DMS 273 treated with DMSO at 0.1 percent for 48 hours (cell line): ENCODE results near the gene C18orf32.
"Not testable (repeated sequence)": the region's sequence is repeated elsewhere in the genome, so short reads cannot be mapped to it uniquely, and the experiment has no call there.

Experiments
- DNase-seq: peaks from one replicate; lab custom pipeline; 2025; lab: John Stamatoyannopoulos, UW

C18orf32 gene

DNA sequence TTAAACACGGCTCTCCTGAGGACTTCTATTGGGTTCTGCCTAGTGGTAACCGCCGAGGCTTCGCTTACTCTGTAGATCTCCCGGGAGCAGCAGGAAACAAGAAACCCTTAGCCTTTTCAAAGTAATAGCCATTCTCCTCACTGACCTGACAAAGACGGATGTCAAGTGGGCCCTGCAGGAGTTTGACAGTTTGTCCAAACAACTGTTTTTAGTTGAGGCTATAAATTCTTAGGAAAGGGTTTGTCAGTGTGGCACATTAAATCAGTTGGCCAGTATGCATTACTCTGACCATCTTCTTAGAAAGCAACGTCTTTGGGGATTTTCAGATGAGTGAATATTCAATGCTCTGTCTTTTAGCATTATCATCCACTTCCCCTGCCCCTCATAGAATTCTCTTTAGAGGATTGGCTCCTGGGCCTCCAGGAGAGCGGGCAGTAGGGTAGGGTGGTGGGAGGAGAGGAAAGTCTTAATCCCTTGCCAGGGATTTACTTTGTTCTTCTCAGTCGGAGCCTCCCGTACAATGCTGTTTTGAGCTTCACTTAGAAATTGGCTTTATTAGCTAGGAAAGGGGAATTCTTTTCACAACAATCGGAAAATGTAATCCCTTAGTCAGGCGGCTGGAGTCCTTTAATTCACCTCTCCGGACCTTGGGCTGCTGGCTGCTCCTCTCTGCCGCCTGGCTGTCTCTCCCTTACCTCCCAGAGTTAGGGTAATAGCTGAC, 13.3 kb upstream of the C18orf32 start:
- DNase-seq = no peak

DNA sequence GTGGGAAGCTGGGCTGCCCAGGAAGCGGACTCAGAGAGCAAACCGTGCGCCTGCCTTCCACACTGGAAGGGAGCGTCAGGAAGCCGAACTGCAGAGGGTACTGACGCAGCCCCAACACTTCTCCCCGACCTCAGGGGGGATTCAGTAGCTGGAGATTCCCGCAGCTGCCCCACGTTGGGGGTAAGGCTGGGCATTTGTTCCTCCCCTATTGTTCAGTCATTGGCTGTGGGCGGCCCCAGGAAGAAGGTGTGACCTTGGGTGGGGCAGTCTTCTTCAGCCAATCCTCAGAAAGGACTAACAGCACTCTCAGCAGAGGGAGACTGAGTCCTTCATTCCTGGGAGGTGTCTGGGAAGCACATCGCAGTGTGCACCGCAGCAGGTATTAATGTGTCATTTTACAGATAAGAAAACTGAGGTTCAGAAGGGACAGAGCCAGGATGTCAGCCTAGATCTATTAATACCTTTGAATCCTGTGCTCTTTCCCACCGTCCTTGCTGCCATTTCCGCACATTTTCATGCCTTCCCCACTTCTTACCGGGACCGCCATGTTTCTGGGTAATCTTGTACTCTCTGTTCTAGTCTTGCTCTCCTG, 12.1 kb upstream of the C18orf32 start:
- DNase-seq = no peak

DNA sequence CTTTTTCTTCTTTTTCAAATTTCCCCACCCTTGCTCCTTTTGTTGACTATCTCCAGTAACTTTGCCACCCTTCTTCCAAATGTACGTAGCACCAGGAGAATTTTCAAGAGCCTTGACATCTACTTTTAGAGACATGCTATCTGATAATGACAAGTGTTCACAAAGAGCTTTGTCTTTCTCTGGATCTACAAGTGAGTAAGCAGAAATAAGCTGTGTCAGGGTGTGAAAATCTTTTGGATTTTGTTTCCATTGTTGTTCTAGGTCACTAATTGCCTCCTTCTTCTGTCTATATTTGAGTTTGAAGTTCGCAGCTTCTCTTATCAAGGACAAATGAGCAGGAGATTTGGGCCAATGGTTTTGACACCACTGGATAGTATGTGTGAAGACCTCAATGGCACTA, 8.4 kb upstream of the C18orf32 start:
- no peak for DNase-seq

DNA sequence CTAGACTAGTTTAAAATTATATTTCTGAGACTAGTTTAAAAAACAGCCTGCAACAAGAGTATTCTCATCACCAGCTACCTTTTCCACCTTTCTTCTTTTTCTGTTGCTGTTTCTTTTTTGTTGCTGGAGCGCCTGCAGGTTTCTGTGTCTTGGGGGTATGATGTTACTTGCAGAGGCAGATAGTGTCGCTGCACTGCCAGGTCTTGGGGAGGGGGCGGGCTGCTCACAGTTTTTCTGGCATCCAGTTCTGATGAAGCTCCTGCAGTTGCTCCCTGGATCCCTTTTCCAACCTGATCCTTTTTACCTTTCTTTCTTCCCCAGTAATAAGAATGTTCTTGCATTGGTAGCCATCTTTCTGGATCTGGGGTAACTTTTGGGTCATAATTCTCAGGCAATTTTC, 8.0 kb upstream of the C18orf32 start:
- DNase-seq = no peak

DNA sequence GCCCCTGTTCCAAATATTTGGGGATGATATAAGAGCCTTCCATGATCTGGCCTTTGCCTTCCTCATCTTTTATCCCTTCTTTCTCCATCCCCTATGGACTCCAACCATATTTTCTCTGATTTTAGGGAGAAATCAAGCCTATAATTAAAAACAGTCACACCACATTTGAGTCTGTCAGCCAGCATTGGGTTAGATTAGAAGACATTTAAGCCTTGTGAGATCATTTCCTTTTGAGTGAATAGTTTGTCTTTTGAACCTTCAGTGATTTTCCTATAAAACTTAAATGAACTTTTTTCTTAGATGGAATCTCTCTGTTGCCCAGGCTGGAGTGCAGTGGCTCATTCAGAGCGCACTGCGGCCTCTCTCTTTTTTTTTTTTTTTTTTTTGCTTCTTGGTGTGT, 7.6 kb upstream of the C18orf32 start:
- DNase-seq = no peak

DNA sequence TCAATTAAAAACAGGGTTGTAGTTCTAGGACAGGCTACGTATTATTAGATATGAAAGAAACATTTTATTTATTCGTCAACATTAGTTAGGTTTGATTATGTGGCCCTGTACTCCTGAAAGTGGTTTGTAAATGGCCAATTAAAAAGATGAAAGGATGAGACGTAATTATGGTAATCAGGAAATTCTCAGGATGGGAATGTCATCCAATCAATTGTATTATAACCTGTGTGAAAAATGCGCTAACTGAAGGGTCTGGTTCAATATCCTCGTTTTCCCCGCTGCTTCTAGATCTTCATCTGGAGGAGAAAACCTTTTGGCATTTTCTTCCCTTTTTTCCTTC, 5.6 kb upstream of the C18orf32 start:
- DNase-seq = no peak

DNA sequence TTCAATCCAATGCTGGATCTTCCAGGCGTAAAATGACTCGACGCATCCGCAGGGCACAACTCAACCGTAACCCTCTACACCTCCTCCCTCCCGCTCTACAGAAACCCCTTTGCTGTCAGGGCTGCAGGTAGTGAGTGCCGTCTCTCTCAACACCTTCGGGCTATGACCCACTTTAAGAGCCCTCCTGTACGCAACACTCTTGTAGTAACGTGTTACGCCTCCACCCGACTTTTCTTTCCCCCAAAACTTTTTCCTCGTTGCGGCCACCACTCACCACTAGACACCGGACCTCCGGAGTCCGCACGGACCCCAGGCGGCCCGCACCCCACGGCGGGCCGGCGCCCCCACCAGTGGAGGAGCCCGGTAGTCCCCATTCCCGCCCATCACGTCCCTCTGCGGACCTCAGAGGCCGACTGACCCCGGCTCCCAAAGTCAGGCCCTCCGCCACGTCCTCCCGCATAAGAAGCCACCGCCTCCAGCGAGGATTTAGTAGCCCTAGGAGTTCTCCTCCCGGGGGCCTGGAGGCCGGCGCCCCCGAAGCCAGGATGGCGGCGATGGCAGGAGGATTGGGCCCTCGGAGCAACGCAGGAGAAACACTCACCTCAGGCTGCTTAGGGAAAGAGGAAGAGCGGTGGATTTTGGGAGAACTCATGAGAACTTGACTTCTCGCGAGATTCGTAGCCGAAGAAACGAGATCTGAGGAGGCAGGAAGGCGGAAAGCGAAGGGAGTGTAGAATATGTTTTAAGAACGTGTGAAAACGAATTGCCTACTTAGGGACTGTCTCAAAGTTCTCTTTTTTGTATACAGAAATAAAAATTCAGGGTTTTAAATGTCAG, 5.0 kb upstream of the C18orf32 start, which contains the start of gene RPL17:
RPL17 (minus strand) TSS at position 609 of the 837 bp plus-strand sequence.
- peak; percentile 96 for DNase-seq

DNA sequence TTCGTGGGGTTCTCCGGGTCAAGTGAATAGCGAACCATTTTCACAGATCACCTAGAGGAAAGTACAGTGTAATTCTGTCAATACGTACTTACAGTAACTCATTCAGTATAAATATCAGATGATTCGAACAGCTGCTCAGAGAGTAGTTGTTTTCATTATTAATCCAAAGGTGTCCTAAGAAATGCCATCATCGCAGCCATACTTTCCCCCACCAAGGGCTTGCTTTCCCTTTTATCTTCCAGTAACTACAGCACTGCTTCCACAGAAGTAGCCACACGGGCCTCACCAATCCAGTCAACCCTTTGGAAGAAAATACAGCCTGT, 4.5 kb upstream of the C18orf32 start:
- no peak for DNase-seq

DNA sequence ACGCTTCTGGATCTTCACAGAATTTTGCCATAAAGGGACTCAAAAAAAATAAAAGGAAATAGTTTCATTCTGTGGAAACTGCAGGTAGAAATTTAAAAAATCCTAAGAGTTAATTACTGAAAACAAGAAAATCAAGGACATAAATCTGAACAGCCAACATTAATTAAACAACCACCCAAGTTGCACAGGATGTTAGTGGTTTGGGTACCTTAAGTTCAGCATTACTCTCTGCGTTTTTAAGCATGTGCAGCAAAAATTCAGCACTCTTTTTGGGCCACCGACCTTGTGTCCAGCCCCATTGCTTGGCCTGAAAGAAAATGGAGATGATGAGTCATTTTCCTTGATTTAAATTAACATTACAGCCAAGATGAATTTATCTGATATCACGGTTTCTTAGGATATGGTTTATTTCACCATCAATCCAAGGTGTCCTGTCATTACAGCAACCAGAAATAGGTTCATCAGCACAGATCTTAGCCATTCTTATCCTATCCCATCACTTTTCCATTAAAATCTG, 3.3 kb upstream of the C18orf32 start:
- DNase-seq = no peak

DNA sequence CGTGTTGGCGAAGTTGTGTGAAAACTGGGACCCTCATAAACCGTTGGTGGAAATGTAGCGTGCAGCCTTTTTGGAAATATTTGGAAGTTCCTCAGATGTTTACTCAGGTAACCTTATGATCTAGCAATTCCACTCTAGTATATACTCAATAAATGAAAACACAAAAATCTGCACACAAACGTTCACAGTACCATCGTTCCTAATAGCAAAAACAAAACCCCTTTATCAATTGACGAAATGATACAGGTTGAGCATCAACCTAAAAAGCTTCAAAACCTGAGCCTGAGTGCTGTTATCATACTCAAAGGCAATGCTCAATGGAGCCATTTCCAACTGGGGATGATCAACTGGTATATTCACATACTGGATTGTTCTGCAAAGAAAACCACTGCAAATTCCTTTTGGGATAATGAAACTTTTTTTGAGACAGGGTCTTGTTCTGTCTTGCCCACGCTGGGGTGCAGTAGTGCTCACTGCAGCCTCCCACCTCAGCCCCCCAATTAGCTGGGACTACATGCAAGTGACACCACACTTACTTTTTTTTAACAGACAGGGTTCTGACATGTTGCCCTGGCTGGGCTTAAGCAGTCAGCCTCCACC, 777 bp upstream of the C18orf32 start:
- no peak for DNase-seq

DNA sequence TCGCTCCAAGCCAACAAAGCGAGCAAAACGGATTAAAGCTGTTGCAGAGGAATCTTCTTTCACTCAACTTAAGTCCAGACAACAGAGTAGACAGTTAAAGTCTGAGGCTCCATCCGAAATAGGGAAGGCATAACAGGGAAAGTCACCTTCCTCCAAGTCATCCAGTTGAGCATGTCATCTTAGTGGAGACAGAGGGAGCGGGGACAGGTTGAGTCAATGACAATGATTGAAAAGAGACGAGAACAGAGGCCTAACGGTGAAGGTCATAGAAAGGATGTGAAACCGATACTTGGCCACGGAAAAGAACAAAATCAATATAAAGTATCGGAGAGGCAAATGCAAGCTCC, 455 bp downstream of the C18orf32 start:
- DNase-seq = peak; percentile 42

DNA sequence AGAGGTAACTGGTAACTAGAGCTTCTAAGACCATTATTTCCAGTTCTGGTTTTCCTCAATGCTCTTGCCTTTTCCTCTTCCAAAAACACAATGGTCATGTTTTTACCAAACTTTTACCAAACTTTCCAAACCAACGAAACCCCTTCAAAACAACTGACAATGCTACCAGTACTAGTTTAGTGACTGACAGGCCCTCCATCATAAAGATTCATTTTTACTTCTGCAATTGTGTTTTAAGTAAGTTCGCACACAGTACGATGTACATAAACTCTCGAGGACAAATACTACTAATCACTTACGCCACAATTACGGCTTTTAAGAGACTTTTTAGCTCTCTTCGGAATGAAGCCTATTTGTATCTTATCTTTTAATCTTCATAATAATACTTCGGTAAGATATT, 900 bp downstream of the C18orf32 start:
- no peak for DNase-seq

DNA sequence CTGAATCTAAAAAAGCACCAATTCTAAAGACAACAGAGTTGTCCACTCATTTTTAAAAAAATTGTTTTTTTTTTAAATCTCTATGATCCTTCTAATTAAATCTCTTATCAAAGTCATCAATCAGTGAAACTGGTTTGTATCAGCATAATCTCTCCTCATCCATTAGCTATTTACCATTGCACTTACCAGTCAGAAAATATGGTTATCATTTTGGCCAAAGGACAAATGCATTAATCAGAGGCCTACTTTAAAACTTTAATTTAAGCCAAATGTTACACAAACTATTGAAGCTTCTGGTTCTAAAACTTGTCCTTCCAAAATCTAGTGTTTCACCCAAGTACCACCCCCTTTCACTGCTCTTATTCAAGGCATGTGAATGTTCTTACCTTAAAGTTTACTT, 3.8 kb downstream of the C18orf32 start:
- DNase-seq = no peak

DNA sequence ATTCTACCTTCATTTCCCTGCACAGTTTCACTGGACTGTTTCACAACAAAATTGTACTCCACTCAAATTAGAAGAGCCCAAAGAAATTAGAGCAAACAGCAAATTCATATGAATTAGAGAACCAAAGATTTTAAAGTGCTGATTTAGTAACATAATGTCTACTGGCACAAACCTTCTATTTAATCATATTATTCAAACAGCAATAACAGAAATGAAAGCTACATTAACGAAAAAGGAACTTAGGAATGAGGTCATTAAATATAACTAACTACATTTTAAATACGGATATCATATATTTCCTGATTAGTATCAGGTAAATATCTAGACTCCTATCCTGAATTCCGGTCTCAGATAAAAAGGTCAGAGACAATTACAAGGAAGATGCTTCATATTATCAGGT, 5.1 kb downstream of the C18orf32 start:
- no peak for DNase-seq

DNA sequence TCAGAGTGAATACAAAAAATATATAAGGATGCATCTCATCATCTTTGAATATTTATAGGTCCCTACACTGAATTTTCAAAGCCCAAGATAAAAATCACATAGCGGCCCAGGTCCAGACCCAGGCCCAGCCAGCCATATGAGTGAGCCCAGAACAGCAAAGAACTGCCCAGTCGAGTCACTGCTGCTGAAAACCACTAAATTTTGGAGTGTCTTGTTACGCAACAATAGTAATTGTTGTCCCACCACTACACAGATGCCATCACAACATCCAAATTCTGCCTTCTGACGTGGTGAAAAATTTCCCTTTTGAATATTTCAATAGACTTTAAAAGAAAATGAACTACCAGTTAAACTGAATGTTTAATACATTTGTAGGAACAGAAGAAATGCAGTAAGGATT, 5.7 kb downstream of the C18orf32 start:
- no peak for DNase-seq

DNA sequence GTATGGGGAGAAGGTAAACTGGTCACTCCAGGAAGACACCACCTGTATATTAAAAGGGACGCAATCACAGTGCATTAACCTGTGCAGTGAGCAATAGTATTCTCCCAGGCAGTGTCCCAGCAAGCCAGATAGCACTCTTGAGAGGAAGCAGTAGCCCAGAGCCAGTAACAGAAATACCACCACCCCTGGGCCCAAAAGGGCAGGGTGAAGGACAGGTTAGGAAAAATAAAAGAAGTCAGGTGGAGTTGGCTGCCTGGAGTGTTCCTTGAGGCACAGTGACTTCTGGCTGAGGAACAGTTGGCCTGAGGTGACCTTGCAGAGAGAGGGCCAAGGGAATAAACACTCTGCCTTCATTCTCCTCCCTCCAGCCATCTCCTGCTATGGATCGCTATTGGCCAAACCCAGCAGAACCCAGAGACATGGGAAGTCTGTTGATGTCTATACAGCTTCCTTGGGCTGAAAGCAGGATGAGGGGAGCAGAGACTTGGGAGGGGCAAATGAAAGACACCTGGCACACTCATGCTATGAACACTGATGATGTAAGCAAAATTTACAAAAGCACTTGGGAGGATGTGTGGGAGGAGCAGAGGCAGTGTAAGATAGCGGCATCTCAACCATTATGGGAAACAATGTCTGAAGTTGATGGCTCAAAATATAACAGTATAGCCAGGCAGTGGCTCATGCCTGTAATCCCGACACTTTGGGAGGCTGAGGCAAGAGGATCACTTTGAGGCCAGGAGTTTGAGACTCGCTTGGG, 7.5 kb downstream of the C18orf32 start:
- DNase-seq = no peak

DNA sequence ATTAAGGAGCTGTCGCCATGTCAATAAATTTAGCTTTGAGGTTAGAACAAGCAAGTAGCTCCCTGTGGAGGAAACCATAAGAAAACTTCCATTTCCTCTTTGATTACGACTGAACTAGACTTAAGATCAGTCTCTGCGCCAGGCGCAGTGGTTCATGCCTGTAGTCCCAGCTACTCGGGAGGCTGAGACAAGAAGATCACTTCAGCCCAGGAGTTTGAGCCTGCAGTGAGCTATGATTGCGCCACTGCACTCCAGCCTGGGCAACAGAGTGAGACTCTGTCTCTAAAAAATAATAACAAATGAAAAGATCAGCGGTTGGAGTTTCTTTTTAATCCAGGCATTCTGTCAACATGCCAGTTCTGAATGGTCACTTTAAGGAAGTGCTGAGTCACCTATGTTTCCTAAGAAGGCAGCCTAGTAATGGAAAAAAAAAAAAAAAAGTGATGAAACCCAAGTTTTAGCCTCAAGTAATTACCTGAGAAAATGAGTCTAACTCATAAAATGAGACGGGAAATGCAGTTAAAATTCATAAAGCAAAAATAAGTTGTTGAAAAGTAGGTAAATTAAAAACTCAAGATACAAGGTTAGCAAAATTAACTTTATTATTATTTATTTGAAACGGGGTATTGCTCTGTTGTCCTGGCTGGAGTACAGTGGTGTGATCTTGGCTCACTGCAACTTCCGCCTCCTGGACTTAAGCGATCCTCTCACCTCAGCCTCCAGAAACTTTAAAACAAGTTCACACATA, 10.2 kb downstream of the C18orf32 start:
- no peak for DNase-seq

DNA sequence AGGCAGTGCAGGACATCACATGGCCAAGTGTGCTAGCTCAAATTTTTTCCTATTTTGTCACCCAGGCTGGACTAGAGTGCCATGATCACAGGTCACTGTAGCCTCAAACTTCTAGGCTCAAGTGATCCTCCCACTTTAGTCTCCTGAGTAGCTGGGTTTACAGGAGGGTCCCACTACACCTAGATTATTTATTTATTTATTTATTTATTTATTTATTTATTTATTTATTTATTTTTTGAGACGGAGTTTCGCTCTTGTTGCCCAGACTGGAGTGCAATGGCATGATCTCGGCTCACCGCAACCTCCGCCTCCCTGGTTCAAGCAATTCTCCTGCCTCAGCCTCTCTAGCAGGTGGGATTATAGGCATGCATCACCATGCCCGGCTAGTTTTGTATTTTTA, 12.1 kb downstream of the C18orf32 start:
- not testable (repeated sequence) for DNase-seq

DNA sequence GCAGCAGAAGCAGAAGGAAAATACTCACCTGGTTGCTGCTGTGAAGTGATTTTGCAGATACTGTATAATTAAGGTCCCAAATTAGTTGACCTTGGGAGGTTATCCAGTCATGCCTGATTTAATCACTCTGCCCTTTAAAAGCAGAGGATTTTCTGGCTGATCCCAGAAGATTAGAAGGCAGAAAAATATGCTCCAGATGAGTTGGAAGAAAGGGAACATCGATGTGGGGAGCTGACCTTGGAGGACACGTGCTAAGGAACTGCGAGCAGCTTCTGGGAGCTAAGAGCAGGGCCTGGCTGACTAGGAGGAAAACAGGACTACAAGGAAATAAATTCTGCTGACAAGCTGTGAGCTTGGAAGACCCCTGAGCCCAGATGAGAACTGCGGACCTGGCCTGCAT, 13.3 kb downstream of the C18orf32 start:
- no peak for DNase-seq

DNA sequence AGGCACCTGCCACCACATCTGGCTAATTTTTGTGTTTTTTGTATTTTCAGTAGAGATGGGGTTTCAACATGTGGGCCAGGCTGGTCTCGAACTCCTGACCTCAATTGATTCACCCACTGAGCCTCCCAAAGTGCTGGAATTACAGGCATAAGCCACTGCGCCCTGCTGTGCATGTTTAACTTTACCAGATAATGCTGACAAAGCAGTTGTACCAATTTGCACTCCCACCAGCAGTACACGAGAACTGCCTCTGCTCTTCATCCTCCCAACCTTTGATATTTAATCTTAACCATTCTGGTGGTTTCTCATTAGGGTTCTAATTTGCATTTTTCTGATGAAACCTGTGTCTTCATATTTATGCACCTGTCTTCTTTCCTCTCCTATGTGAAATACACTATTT, 14.6 kb downstream of the C18orf32 start:
- no peak for DNase-seq

DNA sequence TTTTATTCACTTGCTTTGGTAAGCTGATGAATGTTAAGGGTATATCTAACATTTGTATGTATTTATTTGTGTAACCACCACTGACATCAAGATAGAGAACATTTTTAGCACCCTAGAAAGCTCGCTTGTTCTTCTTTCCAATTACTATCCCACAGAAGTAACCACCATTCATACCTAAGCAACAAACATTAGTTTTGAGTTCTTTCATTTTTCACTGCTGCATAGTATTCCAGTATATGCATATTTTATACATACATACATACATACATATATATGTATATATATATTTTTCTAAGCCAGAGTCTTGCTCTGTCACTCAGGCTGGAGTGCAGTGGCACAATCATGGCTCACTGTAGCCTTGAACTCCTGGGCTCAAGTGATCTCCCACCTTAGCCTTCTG, 15.5 kb downstream of the C18orf32 start:
- DNase-seq = no peak
